H1 (cell line): Measurements from ENCODE around the gene KRTAP10-7. TPM values are rescaled to one million over a fixed set of nuclear protein-coding genes. Genes with fewer than 3 reads are reported as not detected.

Source experiments
- CTCF ChIA-PET: fragments of 300-600 bp; sonication (Branson Sonifier 250); formaldehyde crosslinking; loops from one replicate; lab custom pipeline; 2021; ENCODE audit not compliant: partially characterized antibody; lab: Charles Lee
- POLR2A ChIA-PET: fragments of 300-600 bp; sonication (Branson Sonifier 250); formaldehyde crosslinking; loops from one replicate; lab custom pipeline; 2021; ENCODE audit warnings: inconsistent platforms; ENCODE audit not compliant: partially characterized antibody; lab: Charles Lee
- DNase-seq, 2 experiments: peaks; one replicate each; pipeline versions ENCODE4 v3.0.0 to v3.0.0-alpha.2; 2010 to 2022; ENCODE audit warnings: low spot score in 2 of 2, low read depth in 1 of 2, mixed read lengths in 1 of 2
- FAIRE-seq: peaks from 2 replicates; lab custom pipeline; 2011; peaks lifted over from hg19 to GRCh38; lab: Jason Lieb, UNC
- H2AFZ ChIP-seq: 2 replicates; pipeline ENCODE4 v1.8.1; 2012; ENCODE audit warnings: low read length, inconsistent platforms
- H2AK5ac ChIP-seq: 2 replicates; pipeline ENCODE4 v1.6.1; 2013; ENCODE audit warnings: low read depth, low read length
- H2BK120ac ChIP-seq: replicated peaks from 2 replicates; pipeline ENCODE3; 2013; ENCODE audit warnings: low read depth, low read length, inconsistent platforms
- H2BK12ac ChIP-seq: 2 replicates; pipeline ENCODE4 v1.6.1; 2013; ENCODE audit warnings: low read depth, low read length
- H2BK15ac ChIP-seq: 2 replicates; pipeline ENCODE4 v1.6.1; 2013; ENCODE audit warnings: low read length
- H2BK20ac ChIP-seq: 2 replicates; pipeline ENCODE4 v1.6.1; 2013; ENCODE audit warnings: low read length
- H2BK5ac ChIP-seq: 2 replicates; pipeline ENCODE4 v1.6.1; 2013; ENCODE audit warnings: low read depth, low read length
- H3K14ac ChIP-seq: 2 replicates; pipeline ENCODE4 v1.6.1; 2013; ENCODE audit warnings: inconsistent platforms; ENCODE audit not compliant: insufficient read length
- H3K18ac ChIP-seq: 2 replicates; pipeline ENCODE4 v1.6.1; 2013; ENCODE audit warnings: low read length; ENCODE audit errors: extremely low read depth
- H3K23ac ChIP-seq: 2 replicates; pipeline ENCODE4 v1.6.1; 2013; ENCODE audit warnings: inconsistent platforms; ENCODE audit not compliant: insufficient read length
- H3K23me2 ChIP-seq: 2 replicates; pipeline ENCODE4 v1.6.1; 2013; ENCODE audit warnings: low read depth, low read length
- H3K27ac ChIP-seq: 2 replicates; pipeline ENCODE4 v1.6.1; 2011; ENCODE audit warnings: low read depth, low read length, inconsistent platforms
- H3K27me3 ChIP-seq, 4 experiments: replicated peaks in 1 of 4; 1 replicate in 1 of 4; 2 replicates in 3 of 4; pipeline versions ENCODE4 v1.6.1 to v1.8.1; 2011 to 2013; ENCODE audit warnings: low read length in 3 of 4, mild to moderate bottlenecking in 3 of 4, inconsistent platforms in 2 of 4, mixed read lengths in 2 of 4, moderate library complexity in 1 of 4; ENCODE audit not compliant: control insufficient read depth in 3 of 4, insufficient read depth in 3 of 4; ENCODE audit errors: extremely low read depth in 1 of 4
- H3K36me3 ChIP-seq, 4 experiments: 2 replicates each; pipeline versions ENCODE4 v1.6.1 to v1.8.1; 2011 to 2013; ENCODE audit warnings: mild to moderate bottlenecking in 4 of 4, low read length in 3 of 4, moderate library complexity in 2 of 4, control low read depth in 1 of 4, inconsistent platforms in 1 of 4; ENCODE audit not compliant: insufficient read depth in 4 of 4, control insufficient read depth in 2 of 4
- H3K4ac ChIP-seq: replicated peaks from 2 replicates; pipeline ENCODE3; 2013; ENCODE audit warnings: low read length, low read depth, mixed read lengths, inconsistent platforms; ENCODE audit not compliant: insufficient read length
- H3K4me1 ChIP-seq, 4 experiments: replicated peaks in 1 of 4; 1 replicate in 1 of 4; 2 replicates in 3 of 4; pipeline versions ENCODE4 v1.6.1 to v1.8.1; 2011 to 2013; ENCODE audit warnings: low read length in 3 of 4, inconsistent platforms in 2 of 4, mixed read lengths in 1 of 4; ENCODE audit not compliant: insufficient read depth in 4 of 4, control insufficient read depth in 3 of 4
- H3K4me2 ChIP-seq, 2 experiments: 2 replicates each; pipeline versions ENCODE4 v1.6.1 to v1.8.1; 2011 to 2013; ENCODE audit warnings: low read depth in 2 of 2, low read length in 2 of 2, control low read depth in 1 of 2, inconsistent platforms in 1 of 2, mild to moderate bottlenecking in 1 of 2; ENCODE audit not compliant: insufficient read depth in 1 of 2
- H3K4me3 ChIP-seq, 4 experiments: fragments of 200-600, 300-600 bp in 1 of 4; sonication (generic), shearing (Covaris generic), sonication (Bioruptor Twin) in 1 of 4; 2 replicates each; pipeline versions ENCODE4 v1.5.1 to v1.8.1; 2011 to 2016; ENCODE audit warnings: low read length in 4 of 4, low read depth in 3 of 4, control low read depth in 2 of 4, inconsistent platforms in 2 of 4, mild to moderate bottlenecking in 2 of 4, mixed read lengths in 1 of 4, moderate library complexity in 1 of 4; ENCODE audit not compliant: insufficient read depth in 2 of 4; ENCODE audit errors: extremely low read depth in 1 of 4
- H3K56ac ChIP-seq: replicated peaks from 2 replicates; pipeline ENCODE3; 2013; ENCODE audit warnings: low read depth, mild to moderate bottlenecking, mixed read lengths, low read length, inconsistent platforms; ENCODE audit not compliant: insufficient read length
- H3K79me1 ChIP-seq: 2 replicates; pipeline ENCODE4 v1.6.1; 2013; ENCODE audit warnings: low read depth, low read length, control low read depth
- H3K79me2 ChIP-seq, 2 experiments: 2 replicates each; pipeline versions ENCODE4 v1.6.1 to v1.8.1; 2012 to 2013; ENCODE audit warnings: low read length in 2 of 2, mild to moderate bottlenecking in 2 of 2, inconsistent platforms in 1 of 2; ENCODE audit not compliant: insufficient read depth in 2 of 2, control insufficient read depth in 1 of 2
- H3K9ac ChIP-seq, 4 experiments: replicated peaks in 1 of 4; 1 replicate in 1 of 4; 2 replicates in 3 of 4; pipeline versions ENCODE4 v1.6.1 to v1.8.1; 2011 to 2013; ENCODE audit warnings: low read depth in 3 of 4, low read length in 3 of 4, control low read depth in 2 of 4, mild to moderate bottlenecking in 2 of 4, moderate library complexity in 2 of 4, inconsistent platforms in 1 of 4; ENCODE audit errors: extremely low read depth in 1 of 4
- H3K9me3 ChIP-seq, 2 experiments: 2 replicates each; pipeline versions ENCODE4 v1.6.1 to v1.8.1; 2012 to 2013; ENCODE audit warnings: mild to moderate bottlenecking in 2 of 2, moderate library complexity in 2 of 2, control low read depth in 1 of 2, inconsistent platforms in 1 of 2, low read depth in 1 of 2, low read length in 1 of 2, mixed read lengths in 1 of 2; ENCODE audit not compliant: insufficient read depth in 2 of 2
- H4K20me1 ChIP-seq, 2 experiments: replicated peaks in 1 of 2; 2 replicates each; pipeline versions ENCODE3 to v1.8.1; 2011 to 2013; ENCODE audit warnings: inconsistent platforms in 2 of 2, low read length in 2 of 2, mild to moderate bottlenecking in 1 of 2; ENCODE audit not compliant: insufficient read depth in 2 of 2, control insufficient read depth in 1 of 2
- H4K5ac ChIP-seq: 2 replicates; pipeline ENCODE4 v1.6.1; 2013; ENCODE audit warnings: low read length, low read depth, mixed read lengths, inconsistent platforms; ENCODE audit not compliant: insufficient read length
- H4K8ac ChIP-seq: 2 replicates; pipeline ENCODE4 v1.8.0; 2013; ENCODE audit warnings: mild to moderate bottlenecking, moderate library complexity, low read length, inconsistent platforms; ENCODE audit not compliant: insufficient read depth; ENCODE audit errors: extremely low read depth
- H4K91ac ChIP-seq: replicated peaks from 2 replicates; pipeline ENCODE3; 2013; ENCODE audit warnings: low read length, mixed read lengths, inconsistent platforms; ENCODE audit not compliant: insufficient read length
- ASH2L ChIP-seq: fragments of 200-600, 300-600 bp; sonication (generic); IDR thresholded peaks from one replicate; pipeline ENCODE4 v1.7.1; 2017; ENCODE audit warnings: low read length
- CHD1 ChIP-seq: IDR thresholded peaks from 2 replicates; pipeline ENCODE4 v1.6.1; 2012; ENCODE audit warnings: low read depth, low read length, improper control_type of control experiment
- EP300 ChIP-seq, 2 experiments: IDR thresholded peaks; 1 replicate in 1 of 2; 2 replicates in 1 of 2; pipeline ENCODE4 v1.6.1; 2011 to 2012; ENCODE audit warnings: low read depth in 2 of 2, low read length in 2 of 2, mild to moderate bottlenecking in 2 of 2, borderline replicate concordance in 1 of 2, inconsistent platforms in 1 of 2, moderate library complexity in 1 of 2
- MAFK ChIP-seq: IDR thresholded peaks from 2 replicates; pipeline ENCODE4 v1.6.1; 2012; ENCODE audit warnings: low read depth, mild to moderate bottlenecking, improper control_type of control experiment, low read length
- PHF8 ChIP-seq: fragments of 200-600 bp; sonication (generic); conservative IDR thresholded peaks from 2 replicates; pipeline ENCODE4 v1.7.1; 2012; ENCODE audit warnings: low read depth, mild to moderate bottlenecking, inconsistent platforms, low read length, moderate library complexity
- POLR2AphosphoS5 ChIP-seq: IDR thresholded peaks from 2 replicates; pipeline ENCODE4 v1.6.1; 2011; ENCODE audit warnings: low read depth, low read length
- RFX5 ChIP-seq: IDR thresholded peaks from 2 replicates; pipeline ENCODE4 v1.6.1; 2011; ENCODE audit warnings: low read depth, low read length, improper control_type of control experiment, borderline replicate concordance
- RXRA ChIP-seq: IDR thresholded peaks from 2 replicates; pipeline ENCODE4 v1.6.1; 2011; ENCODE audit warnings: low read depth, mild to moderate bottlenecking, low read length, moderate library complexity; ENCODE audit not compliant: insufficient read depth
- SP1 ChIP-seq: IDR thresholded peaks from 2 replicates; pipeline ENCODE4 v1.6.1; 2011; ENCODE audit warnings: low read depth, low read length
- SP4 ChIP-seq: IDR thresholded peaks from 2 replicates; pipeline ENCODE4 v1.6.1; 2012; ENCODE audit warnings: low read length, inconsistent platforms
- WGBS, 2 experiments: shearing (Covaris generic) in 1 of 2; methylation state at CpG; one replicate each; pipeline versions ENCODE4 v1.1.6 to v1.1.7; 2013 to 2015; ENCODE audit warnings: low lambda C conversion rate in 2 of 2, mixed read lengths in 2 of 2, inconsistent platforms in 1 of 2, low coverage in 1 of 2, missing lambda C conversion rate in 1 of 2; ENCODE audit not compliant: insufficient replicate concordance in 2 of 2, insufficient coverage in 1 of 2, insufficient read length in 1 of 2; ENCODE audit errors: extremely low coverage in 1 of 2, missing lambda C conversion rate in 1 of 2; 5-methylcytosine and 5-hydroxymethylcytosine counted together
- polyA plus RNA-seq, 7 experiments: library from polyadenylated mRNA; depleted of rRNA in 3 of 7; stranded (reverse) in 5 of 7; unstranded in 2 of 7; fragments of >200 nt in 5 of 7; fragments of 200-250 nt in 2 of 7; gene quantifications; 1 replicate in 5 of 7; 2 replicates in 1 of 7; 4 replicates in 1 of 7; pipeline versions ENCODE4 v1.2.1 to v1.2.3, GENCODE V29; 2011 to 2013; ENCODE audit warnings: missing spikeins in 2 of 7, mixed read lengths in 2 of 7
- total RNA-seq: library from RNA; stranded (reverse); fragmentation: NEBNext Ultra II Directional; extraction: Animal tissue kit (Norgen Biotek cat#: 25700); gene quantifications from 2 replicates; pipeline ENCODE4 v1.2.1, GENCODE V29; 2021
- TF ChIP-seq, protein P1 (sequence below), 3 experiments: IDR thresholded peaks; 1 replicate in 2 of 3; 2 replicates in 1 of 3; pipeline versions ENCODE4 v1.5.1 to v1.6.1; 2011; ENCODE audit warnings: low read length in 3 of 3, mild to moderate bottlenecking in 3 of 3, inconsistent platforms in 2 of 3, low read depth in 1 of 3, moderate library complexity in 1 of 3; ENCODE audit not compliant: insufficient read depth in 1 of 3; ENCODE audit errors: control extremely low read depth in 1 of 3
- TF ChIP-seq, protein P2 (sequence below): IDR thresholded peaks from 2 replicates; pipeline ENCODE4 v1.6.1; 2012; ENCODE audit warnings: inconsistent platforms

Gene KRTAP10-7
- total and polyA plus RNA-seq, 2 of the 8 experiments (the other 6 are each of a cell fraction or from before 2014, with no cell fraction given), result not detected

DNA sequence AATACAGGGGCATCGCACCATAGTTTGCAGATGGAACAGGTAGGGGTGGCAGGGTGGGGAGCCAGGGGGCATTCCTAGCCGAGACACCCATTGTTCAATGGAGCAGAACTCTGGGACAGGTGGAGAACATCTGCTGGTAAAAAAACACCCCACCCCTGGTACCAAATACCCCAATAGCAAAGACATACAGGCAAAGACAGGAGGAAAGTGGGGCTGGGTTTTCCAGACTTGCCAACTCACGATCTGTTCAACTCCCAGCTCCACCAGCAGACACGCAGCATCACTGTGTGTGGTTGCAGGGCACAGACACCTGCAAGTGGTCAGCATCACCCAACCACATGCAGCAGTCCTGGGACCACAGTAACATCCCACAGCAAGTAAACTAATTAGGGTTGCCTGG lies 11.2 kb downstream of the KRTAP10-7 start:
- Histone ChIP-seq H3K56ac (no peak overlapping the region), H2BK12ac (no peak overlapping the region), H4K8ac (no peak overlapping the region), H3K23ac (no peak overlapping the region), H2BK5ac (no peak overlapping the region), H3K4ac (no peak overlapping the region), H2AK5ac (no peak overlapping the region; the same call in 1 of the 2 replicates), H3K14ac (no peak overlapping the region), H3K18ac (no peak overlapping the region), H4K20me1 (peaks cover 0 to 1% of the 10 kb centered on the region in 2 experiments), H3K23me2 (no peaks in the 10 kb centered on the region), H3K4me1 (peaks cover 0 to 6% (median 1%) of the 10 kb centered on the region in 4 experiments; a peak in 3 of 7 replicates), H3K4me3 (no peak overlapping the region), H3K4me2 (no peak overlapping the region), H3K9ac (no peak overlapping the region), H3K79me2 (no peaks in the 10 kb centered on the region), H3K79me1 (no peaks in the 10 kb centered on the region), H3K27me3 (no peaks in the 10 kb centered on the region), H2AFZ (no peak overlapping the region), H2BK20ac (no peak overlapping the region), H2BK15ac (no peak overlapping the region), H3K36me3 (no peaks in the 10 kb centered on the region; a peak in 1 of 8 replicates), H4K91ac (no peak overlapping the region), H3K9me3 (peaks cover 19 to 22% of the 10 kb centered on the region in 2 experiments), H3K27ac (no peak overlapping the region), H4K5ac (no peak overlapping the region), H2BK120ac (no peak overlapping the region)
- WGBS, 2 experiments, result 92% methylated on average over 4 of the region's 4 CpGs; no CpG with 5 or more reads in 1 of the 2 experiments
- DNase-seq (no peak), FAIRE-seq (no peak)
- CTCF ChIA-PET, result interaction anchor here (1.5 kb wide), 1 partner anchor 85 kb away, joined by 3 read pairs; the partner anchor contains the start of gene KRTAP10-12
- POLR2A ChIA-PET, result interaction anchor here (0.7 kb wide), 1 partner anchor 264 kb away, joined by 3 read pairs; no protein-coding TSS in a partner anchor
- TF ChIP-seq, protein P1, sequence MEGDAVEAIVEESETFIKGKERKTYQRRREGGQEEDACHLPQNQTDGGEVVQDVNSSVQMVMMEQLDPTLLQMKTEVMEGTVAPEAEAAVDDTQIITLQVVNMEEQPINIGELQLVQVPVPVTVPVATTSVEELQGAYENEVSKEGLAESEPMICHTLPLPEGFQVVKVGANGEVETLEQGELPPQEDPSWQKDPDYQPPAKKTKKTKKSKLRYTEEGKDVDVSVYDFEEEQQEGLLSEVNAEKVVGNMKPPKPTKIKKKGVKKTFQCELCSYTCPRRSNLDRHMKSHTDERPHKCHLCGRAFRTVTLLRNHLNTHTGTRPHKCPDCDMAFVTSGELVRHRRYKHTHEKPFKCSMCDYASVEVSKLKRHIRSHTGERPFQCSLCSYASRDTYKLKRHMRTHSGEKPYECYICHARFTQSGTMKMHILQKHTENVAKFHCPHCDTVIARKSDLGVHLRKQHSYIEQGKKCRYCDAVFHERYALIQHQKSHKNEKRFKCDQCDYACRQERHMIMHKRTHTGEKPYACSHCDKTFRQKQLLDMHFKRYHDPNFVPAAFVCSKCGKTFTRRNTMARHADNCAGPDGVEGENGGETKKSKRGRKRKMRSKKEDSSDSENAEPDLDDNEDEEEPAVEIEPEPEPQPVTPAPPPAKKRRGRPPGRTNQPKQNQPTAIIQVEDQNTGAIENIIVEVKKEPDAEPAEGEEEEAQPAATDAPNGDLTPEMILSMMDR (IDR thresholded peaks at IDR 0.05; ENCODE audit: control extremely low read depth in 1 of 3, insufficient read depth in 1 of 3, low read depth in 1 of 3, low read length in 3 of 3), result no peak
- TF ChIP-seq, protein P2, sequence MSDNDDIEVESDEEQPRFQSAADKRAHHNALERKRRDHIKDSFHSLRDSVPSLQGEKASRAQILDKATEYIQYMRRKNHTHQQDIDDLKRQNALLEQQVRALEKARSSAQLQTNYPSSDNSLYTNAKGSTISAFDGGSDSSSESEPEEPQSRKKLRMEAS, result no peak
- TF ChIP-seq SP1 (no peak), POLR2AphosphoS5 (no peak), SP4 (no peak), PHF8 (no peak), RFX5 (no peak), EP300 (IDR thresholded peaks at IDR 0.05; ENCODE audit: borderline replicate concordance in 1 of 2, low read depth in 2 of 2, low read length in 2 of 2) (no peak), MAFK (no peak), ASH2L (no peak), RXRA (no peak), CHD1 (no peak)
